ENCODE results near the gene POLR1B.
"Not testable (repeated sequence)": the region's sequence is repeated elsewhere in the genome, so short reads cannot be mapped to it uniquely, and the experiment has no call there.

Gene POLR1B, protein sequence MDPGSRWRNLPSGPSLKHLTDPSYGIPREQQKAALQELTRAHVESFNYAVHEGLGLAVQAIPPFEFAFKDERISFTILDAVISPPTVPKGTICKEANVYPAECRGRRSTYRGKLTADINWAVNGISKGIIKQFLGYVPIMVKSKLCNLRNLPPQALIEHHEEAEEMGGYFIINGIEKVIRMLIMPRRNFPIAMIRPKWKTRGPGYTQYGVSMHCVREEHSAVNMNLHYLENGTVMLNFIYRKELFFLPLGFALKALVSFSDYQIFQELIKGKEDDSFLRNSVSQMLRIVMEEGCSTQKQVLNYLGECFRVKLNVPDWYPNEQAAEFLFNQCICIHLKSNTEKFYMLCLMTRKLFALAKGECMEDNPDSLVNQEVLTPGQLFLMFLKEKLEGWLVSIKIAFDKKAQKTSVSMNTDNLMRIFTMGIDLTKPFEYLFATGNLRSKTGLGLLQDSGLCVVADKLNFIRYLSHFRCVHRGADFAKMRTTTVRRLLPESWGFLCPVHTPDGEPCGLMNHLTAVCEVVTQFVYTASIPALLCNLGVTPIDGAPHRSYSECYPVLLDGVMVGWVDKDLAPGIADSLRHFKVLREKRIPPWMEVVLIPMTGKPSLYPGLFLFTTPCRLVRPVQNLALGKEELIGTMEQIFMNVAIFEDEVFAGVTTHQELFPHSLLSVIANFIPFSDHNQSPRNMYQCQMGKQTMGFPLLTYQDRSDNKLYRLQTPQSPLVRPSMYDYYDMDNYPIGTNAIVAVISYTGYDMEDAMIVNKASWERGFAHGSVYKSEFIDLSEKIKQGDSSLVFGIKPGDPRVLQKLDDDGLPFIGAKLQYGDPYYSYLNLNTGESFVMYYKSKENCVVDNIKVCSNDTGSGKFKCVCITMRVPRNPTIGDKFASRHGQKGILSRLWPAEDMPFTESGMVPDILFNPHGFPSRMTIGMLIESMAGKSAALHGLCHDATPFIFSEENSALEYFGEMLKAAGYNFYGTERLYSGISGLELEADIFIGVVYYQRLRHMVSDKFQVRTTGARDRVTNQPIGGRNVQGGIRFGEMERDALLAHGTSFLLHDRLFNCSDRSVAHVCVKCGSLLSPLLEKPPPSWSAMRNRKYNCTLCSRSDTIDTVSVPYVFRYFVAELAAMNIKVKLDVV

DNA sequence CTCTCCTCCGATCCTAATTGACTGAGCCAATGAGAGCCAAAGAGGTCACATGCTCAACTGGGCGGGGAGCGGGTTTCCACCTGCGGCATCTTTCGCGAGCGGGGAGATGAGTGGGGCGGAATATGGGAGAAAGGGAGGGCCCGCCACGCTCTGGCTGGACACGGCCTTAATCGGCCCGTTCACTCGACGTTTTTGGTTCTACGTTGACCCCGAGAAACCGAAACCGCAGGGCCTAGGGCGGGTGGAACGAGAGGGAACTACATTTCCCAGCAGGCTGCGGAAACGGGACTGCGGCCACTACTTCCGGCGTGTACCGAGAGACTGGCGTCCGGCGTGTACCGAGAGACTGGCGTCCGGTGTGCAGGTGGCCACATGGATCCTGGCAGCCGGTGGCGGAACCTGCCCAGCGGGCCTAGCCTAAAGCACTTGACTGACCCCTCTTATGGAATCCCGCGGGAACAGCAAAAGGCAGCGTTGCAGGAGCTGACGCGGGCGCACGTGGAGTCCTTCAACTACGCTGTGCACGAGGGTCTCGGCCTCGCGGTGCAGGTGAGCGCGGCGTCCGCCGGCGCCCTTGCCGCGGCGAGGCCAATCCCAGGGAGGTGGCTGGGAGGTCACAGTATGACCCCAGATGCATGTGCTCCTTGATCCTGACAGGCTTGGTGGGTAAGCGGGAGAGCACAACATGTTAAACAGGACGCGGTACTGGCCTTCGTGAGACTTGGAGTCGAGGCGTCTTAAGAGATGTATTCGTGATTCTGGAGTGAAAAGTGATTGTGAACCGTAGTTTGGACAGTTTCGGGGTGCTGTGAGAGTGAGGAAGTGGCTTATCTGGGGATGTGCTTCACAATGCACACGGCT, at the start of gene POLR1B:
Gene POLR1B, plus strand, starts transcription at position 343 of the 861 bp plus-strand sequence. Its CDS starts 30 bp downstream, at position 373.
- DNase-seq (ENCODE audit: low read depth in 3 of 3), result peak; percentile 54 to 74 (median 63)

DNA sequence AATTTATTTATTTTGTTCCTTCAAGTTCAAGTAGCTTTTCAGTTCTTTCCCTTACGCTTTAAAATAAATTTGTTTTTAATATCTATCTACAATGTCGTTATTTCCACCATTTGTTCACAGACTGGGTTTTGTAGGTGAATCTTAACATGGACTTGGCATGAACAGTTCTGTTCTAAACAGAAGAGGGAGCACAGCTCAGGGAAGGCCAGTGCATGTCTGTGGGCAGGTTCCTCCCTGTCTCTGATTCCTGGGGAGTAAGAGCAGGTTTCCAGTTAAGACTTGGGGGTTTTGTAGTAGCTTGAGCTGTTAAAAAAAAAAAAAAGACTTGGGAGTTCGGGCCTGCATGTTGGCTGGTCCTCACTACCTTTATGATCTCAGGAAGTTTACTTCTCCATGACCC, 49.2 kb upstream of the POLR1B start:
- DNase-seq (ENCODE audit: low read depth in 3 of 3), result no peak

DNA sequence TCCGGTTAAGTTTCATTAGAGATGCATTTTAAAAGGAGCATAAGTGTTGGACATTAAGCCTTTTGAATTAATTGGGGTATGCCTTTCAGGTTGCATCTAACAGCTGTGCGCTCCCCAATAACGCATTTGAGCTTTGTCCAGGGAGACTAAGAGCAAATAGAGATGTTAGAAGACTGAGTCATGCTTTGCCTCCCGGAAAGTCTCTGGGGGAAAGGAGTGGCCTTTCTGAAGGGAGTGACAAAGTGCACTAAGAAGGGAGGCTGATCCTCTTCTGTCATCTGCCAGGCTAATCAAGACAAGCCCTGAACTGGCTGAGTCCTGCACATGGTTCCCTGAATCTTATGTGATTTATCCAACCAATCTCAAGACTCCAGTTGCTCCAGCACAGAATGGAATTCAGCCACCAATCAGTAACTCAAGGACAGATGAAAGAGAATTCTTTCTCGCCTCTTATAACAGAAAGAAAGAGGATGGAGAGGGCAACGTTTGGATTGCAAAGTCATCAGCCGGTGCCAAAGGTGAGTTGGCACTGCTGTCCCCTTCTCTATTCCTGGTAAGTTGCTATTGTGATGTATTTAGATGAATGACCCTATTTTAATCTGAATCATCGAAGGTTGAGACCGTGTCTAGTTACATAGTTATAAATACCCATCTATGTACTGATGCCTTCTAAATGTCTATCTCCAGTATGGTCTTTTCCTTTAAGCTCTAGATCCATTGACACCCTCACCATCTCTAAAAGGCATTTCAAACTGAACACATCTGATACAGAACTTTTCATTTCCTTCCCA, 48.2 kb upstream of the POLR1B start:
- no peak for DNase-seq (ENCODE audit: low read depth in 3 of 3)

DNA sequence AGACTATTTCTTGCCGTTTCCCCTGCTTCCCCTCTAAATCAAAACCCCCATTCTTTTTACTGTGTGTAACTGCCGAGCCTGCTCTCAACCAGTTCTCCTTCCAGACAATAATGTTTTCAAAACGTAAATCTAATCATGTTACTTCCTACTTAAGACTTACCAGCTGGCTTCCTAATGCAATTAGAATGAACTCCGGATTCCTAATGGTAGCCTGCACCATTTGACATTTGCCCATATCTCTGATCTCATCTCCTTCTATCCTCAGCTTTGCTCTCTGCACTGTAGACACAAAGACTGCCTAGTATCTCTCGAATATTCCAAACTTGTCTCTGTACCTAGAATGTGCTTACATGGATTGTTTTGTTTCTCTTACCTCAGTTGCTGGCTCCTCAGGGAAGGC, 47.4 kb upstream of the POLR1B start:
- DNase-seq (ENCODE audit: low read depth in 3 of 3), result no peak

DNA sequence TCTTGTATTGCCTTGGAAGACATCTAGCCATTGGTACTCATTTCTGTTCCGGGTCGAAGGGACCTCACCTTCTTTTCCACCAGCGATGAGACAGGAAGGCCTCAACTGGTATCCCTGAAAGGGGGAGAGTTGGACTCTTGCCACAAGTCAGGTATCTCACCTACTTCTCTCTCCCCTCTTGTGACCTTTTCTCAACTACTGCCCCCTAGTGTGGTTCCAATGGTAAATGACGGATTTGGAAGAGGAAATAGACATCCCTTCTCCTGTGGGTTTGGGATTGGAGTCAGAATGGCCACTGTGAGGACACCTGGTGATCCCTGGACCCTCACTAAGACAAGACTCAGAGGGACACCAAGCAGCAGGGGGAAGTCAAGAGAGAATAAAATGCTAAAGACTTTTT, 46.4 kb upstream of the POLR1B start:
- DNase-seq (ENCODE audit: low read depth in 3 of 3), result not testable (repeated sequence)

DNA sequence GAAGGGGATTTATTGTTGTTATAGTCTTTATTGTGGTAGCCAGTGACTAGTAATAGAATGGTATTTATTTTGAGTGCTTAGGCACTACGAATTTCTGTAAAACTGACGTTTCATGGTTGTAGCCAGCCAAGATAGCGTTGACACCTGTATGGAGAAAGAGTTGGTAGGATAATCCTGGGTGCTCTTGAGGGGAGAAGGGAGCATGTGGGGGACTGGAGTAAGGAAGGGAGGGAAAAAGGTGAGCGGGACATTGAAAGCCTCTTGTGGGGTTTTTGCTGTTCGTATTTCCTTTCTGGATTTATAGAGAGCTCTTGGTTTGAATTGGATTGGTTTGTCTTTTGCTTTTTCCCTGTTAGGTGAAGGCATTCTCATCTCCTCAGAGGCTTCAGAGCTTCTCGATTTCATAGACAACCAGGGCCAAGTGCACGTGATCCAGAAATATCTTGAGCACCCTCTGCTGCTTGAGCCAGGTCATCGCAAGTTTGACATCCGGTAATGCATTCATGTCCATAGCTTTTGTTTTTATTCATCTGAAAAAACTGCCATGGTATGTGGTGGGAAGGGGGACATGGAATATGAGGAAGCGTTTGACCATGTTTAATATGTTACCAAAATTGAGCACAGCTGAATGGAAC, 41.3 kb upstream of the POLR1B start:
- DNase-seq (ENCODE audit: low read depth in 3 of 3), result not testable (repeated sequence)

DNA sequence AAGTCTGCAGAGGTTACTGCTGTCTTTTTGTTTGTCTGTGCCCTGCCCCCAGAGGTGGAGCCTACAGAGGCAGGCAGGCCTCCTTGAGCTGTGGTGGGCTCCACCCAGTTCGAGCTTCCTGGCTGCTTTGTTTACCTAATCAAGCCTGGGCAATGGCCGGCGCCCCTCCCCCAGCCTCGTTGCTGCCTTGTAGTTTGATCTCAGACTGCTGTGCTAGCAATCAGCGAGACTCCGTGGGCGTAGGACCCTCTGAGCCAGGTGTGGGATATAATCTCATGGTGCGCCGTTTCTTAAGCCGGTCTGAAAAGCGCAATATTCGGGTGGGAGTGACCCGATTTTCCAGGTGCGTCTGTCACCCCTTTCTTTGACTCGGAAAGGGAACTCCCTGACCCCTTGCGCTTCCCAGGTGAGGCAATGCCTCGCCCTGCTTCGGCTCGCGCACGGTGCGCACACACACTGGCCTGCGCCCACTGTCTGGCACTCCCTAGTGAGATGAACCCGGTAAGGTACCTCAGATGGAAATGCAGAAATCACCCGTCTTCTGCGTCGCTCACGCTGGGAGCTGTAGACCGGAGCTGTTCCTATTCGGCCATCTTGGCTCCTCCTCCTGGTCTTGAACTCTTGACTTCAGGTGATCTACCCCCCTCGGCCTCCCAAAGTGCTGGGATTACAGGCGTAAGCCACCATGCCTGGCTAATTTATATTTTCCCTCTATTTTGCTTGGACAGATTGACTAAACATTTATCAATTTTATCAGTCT, 32.8 kb upstream of the POLR1B start:
- not testable (repeated sequence) for DNase-seq (ENCODE audit: low read depth in 3 of 3)

DNA sequence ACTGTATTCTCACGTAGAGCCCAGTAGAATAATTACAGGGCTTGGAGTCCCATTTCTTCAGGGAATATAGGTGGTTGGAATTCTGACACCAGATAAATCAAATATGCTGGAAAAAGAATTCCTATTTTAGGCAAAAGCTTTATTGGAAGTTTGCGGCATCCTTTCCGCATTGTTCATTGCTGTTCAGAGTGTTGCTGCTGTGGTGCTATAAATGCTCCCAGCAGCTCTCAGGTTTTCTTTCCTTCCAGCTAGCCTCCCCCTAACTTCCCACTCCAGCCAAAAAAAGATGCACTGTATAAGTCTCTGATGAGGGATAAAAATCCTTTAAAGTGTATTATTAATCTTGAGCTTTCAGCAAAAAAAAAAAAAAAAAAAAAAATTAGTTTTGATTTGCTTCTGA, 25.5 kb upstream of the POLR1B start:
- DNase-seq (ENCODE audit: low read depth in 3 of 3), result no peak

DNA sequence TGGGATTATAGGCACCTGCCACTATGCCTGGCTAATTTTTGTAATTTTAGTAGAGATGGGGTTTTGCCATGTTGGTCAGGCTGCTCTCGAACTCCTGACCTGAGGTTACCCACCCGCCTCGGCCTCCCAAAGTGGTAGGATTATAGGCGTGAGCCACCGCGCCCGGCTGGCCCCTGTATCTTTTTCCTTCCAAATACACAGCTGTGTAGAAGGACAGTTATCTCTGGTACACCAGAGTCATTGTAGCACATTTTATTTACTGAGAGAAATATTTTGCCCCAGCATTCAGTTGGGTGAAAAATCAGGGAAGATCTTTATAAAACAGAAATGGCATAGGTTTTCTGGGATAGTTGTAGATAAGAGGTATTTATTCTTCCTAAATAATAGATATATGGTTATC, 23.5 kb upstream of the POLR1B start:
- DNase-seq (ENCODE audit: low read depth in 3 of 3), result no peak

DNA sequence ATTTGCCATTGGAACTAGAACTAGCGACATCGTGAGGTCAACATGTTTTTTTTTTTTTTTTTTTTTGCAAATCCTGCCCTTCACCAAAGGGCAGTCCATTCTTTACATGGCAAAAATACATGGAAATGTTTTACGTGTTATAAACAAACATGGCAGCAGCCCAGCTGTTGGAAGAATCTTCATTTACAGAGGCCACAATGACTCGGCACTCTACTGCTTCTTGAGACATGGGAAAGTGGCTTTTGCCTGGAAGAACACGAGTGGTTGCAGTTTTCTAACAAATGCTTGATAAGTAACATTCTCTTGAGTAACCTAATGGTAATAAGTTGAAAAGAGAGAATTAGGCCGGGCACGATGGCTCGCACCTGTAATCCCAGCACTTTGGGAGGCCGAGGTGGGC, 22.8 kb upstream of the POLR1B start:
- DNase-seq (ENCODE audit: low read depth in 3 of 3), result no peak

DNA sequence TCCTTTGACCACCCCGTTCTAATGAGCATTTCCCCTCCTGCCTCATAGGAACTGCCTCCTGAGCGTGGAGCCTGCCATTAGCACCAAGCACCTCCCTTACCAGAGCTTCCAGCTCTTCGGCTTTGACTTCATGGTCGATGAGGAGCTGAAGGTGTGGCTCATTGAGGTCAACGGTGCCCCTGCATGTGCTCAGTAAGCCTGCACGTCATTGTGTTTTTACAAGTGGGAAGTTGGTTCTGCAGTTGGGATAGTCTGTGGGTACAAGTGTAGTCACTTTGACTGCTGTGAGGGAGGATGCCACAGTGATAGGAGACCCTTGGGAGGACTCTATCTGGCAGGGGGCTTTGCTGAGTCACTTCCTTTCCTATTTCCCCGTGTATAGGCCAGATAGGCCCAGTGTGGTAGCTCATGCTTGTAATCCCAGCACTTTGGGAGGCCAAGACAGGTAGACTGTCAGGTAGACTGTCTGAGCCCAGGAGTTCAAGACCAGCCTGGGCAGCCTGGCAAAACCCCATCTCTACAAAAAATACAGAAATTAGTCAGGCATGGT, 22.0 kb upstream of the POLR1B start:
- no peak for DNase-seq (ENCODE audit: low read depth in 3 of 3)

DNA sequence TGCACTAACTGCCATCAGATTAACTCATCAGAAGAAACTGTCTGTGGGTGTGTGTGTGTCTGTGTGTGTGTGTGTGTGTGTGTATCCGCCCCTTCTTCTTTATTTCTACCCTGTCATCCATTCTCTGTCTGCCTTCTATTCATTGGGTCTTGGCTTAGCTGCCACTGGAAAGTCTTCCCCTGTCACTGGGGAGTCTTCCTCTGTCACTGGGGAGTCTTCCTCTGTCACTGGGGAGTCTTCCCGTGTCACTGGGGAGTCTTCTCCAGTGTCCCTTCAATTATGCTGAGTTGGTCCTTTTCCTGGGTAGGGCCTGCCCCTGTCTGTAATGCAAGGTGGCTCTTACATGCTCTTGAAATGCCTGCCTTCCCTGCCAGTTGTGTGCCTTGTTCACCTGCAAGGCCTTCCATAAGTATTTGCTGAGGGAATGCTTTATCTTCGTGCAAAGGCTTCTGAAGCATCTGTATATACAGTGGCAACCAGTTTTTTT, 18.9 kb upstream of the POLR1B start:
- DNase-seq (ENCODE audit: low read depth in 3 of 3), result no peak

DNA sequence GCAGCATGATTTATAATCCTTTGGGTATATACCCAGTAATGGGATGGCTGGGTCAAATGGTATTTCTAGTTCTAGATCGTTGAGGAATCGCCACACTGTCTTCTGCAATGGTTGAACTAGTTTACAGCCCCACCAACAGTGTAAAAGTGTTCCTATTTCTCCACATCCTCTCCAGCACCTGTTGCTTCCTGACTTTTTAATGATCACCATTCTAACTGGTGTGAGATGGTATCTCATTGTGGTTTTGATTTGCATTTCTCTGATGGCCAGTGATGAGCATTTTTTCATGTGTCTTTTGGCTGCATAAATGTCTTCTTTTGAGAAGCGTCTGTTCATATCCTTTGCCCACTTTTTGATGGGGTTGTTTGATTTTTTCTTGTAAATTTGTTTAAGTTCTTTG, 18.0 kb upstream of the POLR1B start:
- not testable (repeated sequence) for DNase-seq (ENCODE audit: low read depth in 3 of 3)

DNA sequence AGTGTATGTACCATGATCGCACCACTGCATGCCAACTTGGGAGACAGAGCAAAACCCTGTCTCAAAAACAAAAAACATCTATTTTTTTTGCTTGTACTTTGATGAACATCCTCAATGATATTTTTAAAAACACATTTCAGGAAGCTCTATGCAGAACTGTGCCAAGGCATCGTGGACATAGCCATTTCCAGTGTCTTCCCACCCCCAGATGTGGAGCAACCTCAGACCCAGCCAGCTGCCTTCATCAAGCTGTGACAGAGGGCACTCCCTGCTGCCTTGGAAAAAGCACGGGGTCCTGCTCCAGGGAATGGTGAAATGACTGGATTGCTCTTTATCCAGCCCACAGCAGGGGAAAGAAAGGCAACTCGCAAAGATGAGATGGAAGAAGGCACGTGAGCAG, 13.7 kb upstream of the POLR1B start:
- no peak for DNase-seq (ENCODE audit: low read depth in 3 of 3)

DNA sequence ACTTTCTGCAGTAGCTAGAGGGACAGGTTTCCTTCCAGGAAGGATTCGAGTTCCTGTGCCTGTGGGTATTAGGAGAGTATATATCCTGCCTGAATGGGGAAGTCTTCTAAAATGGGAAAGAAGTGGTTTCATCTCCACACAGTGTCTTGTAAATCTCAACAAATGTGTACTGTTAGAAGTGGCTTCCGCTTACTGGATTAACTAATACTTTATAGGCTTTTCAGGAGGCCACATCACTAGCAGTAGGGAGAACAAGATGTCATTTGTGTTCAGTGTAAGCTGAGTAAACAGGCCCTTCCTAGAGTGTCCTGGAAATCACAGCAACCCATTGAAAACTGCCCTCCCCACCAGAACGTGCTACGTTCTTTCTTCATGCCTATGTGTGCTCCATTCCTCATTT, 12.5 kb upstream of the POLR1B start:
- no peak for DNase-seq (ENCODE audit: low read depth in 3 of 3)

DNA sequence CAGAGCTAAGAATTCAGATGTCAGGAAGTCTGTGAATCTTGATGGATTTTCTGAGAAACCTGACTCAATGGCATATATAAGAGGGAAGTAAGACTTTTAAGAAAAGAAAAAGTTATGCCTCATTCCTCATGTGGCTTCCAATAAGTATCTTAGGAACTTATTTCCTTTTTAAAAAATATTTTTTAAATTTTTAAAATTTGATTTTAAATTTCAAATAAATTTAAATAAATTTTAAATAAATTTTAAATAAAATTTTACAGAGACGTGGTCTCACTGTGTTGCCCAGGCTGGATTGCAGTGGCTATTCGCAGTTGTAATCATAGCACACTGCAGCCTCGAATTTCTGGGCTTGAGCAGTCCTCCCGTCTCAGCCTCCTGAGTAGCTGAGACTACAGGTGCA, 11.5 kb upstream of the POLR1B start:
- no peak for DNase-seq (ENCODE audit: low read depth in 3 of 3)

DNA sequence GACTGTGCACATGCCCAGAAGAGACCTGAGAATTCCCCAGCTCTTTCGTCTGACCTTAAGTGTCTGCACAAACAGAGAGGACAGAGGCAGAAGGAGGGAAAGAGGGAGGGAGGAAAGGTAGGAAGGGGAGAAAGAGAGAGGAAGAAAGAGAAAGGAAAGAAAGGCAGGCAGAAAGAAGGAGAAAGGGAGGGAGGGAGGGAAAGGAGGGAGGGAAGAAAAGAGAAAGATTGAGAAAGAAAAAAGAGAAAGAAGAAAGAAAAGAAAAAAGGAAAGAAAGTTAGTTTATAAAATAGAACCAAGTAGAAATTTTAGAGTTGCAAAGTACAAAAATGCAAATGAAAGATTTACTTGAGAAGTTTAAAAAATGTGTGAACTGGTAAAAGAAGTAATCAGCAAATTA, 7.4 kb upstream of the POLR1B start:
- no peak for DNase-seq (ENCODE audit: low read depth in 3 of 3)

DNA sequence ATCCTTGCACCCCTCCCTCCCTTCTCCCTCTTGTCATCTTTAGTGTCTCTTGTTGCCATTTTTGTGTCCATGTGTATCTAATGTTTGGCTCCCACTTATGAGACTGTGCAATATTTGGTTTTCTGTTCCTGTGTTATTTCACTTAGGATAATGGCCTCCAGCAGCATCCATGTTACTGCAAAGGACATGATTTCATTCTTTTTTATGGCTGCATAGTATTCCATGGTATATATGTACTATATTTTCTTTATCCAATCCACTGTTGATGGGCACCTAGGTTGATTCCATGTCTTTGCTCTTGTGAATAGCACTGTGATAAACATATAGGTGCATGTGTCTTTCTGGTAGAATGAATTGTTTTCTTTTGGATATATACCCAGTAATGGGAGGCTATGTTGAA, 5.6 kb upstream of the POLR1B start:
- DNase-seq (ENCODE audit: low read depth in 3 of 3), result not testable (repeated sequence)

DNA sequence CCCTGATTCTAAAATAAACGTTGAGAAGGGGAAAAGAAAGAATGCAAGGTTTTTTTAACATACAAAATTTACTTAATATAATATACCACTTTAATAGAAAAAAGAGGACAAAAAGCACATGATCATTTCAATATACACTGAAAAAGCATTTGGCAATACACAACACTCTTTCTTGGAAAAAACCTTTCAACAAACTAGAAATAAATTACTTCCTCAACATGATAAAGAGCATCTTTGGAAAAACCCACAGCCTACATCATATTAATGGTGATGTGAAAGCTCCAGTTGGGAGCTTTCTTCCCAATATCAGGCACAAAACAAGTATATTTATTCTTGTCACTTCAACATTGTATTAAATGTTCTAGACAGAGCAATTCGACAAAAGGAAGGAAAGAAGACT, 3.0 kb upstream of the POLR1B start:
- no peak for DNase-seq (ENCODE audit: low read depth in 3 of 3)
